NB4 (cell line): ENCODE data around the gene EEPD1.
A peak's percentile ranks its signal among the peaks of the same experiment; 100 is the strongest.

Experiments
- DNase-seq: peaks from one replicate; pipeline ENCODE4 v3.0.0; 2010; ENCODE audit warnings: low read depth
- H3K4me3 ChIP-seq: one replicate; pipeline ENCODE4 v1.5.1; 2011; ENCODE audit warnings: mild to moderate bottlenecking, low read depth, low read length, moderate library complexity
- MAX ChIP-seq: IDR thresholded peaks from 2 replicates; pipeline ENCODE4 v1.6.1; 2011; ENCODE audit warnings: low read depth, low read length
- MYC ChIP-seq: IDR thresholded peaks from 2 replicates; pipeline ENCODE4 v1.6.1; 2011; ENCODE audit warnings: low read depth, low read length
- POLR2A ChIP-seq: IDR thresholded peaks from 2 replicates; pipeline ENCODE4 v1.6.1; 2011; ENCODE audit warnings: mild to moderate bottlenecking; ENCODE audit not compliant: insufficient read length; ENCODE audit errors: extremely low read depth
- TF ChIP-seq, protein P1 (sequence below): IDR thresholded peaks from one replicate; pipeline ENCODE4 v1.5.1; 2012; ENCODE audit warnings: low read depth, low read length

Gene EEPD1

GRCh38 chr7:36208426-36208825 is 55.4 kb downstream of the EEPD1 start:
- TF ChIP-seq MAX = no peak
- TF ChIP-seq POLR2A = no peak
- TF ChIP-seq MYC = no peak
- TF ChIP-seq, protein P1, sequence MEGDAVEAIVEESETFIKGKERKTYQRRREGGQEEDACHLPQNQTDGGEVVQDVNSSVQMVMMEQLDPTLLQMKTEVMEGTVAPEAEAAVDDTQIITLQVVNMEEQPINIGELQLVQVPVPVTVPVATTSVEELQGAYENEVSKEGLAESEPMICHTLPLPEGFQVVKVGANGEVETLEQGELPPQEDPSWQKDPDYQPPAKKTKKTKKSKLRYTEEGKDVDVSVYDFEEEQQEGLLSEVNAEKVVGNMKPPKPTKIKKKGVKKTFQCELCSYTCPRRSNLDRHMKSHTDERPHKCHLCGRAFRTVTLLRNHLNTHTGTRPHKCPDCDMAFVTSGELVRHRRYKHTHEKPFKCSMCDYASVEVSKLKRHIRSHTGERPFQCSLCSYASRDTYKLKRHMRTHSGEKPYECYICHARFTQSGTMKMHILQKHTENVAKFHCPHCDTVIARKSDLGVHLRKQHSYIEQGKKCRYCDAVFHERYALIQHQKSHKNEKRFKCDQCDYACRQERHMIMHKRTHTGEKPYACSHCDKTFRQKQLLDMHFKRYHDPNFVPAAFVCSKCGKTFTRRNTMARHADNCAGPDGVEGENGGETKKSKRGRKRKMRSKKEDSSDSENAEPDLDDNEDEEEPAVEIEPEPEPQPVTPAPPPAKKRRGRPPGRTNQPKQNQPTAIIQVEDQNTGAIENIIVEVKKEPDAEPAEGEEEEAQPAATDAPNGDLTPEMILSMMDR = no peak
- peak; percentile 70 for DNase-seq
- H3K4me3 ChIP-seq = no peak overlapping the region

DNA sequence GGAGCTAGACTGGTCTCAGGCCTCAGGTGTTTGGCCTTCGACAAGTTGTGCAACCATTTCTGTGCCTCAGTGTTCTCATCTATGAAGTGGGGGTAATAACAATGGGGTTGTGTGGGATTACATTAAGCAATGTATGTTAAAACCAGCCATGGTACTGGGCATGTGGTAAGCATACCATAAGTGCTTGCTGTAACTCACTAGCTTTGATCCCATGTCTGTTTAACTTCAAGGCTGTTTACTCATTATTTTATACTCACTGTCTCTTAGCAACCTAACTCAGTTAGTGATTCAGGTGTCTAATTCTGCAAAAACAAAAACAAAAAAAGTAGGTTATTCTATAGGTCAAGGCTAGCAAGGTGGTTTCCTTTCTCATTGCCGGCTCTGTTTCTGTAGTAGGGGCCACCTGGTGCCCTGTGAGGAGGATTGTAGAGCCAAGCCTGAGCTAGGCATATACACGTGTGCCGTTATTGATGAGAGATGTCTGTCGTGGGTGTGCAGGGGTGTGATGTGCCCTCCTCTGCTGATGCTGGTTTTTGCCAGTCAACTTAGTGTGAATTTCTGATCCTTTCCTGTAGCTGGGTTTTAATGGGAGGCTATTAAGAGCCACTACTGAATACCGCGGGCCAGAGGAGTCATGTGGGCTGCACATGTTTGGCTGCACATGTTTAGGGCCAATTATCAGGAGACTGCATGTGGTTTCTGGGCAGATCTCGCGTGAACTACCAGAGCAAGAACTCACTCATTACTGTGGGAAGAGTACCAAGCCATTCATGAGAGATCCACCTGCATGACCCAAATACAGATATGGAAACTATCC is 56.2 kb downstream of the EEPD1 start:
- DNase-seq = peak; percentile 38
- TF ChIP-seq MYC (no peak), MAX (peak; percentile 37)
- no peak overlapping the region for H3K4me3 ChIP-seq

DNA sequence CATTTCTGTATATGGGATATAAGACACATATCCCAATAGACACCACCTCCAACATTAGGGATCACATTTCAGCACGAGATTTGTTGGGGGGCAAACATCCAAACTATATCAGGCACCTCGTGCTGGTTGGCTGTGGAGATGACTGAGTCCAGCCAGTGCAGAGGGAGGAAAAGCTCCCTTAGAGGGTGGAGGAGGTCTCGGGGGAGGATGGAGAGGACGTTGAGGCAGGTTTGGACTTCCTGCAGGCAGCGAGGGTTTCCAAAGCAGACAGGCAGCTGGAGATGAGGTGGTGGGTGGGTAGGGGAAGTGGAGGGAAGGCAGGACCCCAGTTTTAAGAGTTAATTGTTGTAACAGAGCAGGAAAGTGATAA is 56.7 kb downstream of the EEPD1 start:
- no peak overlapping the region for H3K4me3 ChIP-seq
- TF ChIP-seq MAX = no peak
- no peak for TF ChIP-seq MYC
- TF ChIP-seq POLR2A = no peak
- TF ChIP-seq, protein P1 = no peak
- peak; percentile 41 for DNase-seq

GRCh38 chr7:36210291-36210922 is 57.4 kb downstream of the EEPD1 start:
- no peak for TF ChIP-seq POLR2A
- TF ChIP-seq, protein P1 = no peak
- H3K4me3 ChIP-seq = no peak overlapping the region
- no peak for DNase-seq

DNA sequence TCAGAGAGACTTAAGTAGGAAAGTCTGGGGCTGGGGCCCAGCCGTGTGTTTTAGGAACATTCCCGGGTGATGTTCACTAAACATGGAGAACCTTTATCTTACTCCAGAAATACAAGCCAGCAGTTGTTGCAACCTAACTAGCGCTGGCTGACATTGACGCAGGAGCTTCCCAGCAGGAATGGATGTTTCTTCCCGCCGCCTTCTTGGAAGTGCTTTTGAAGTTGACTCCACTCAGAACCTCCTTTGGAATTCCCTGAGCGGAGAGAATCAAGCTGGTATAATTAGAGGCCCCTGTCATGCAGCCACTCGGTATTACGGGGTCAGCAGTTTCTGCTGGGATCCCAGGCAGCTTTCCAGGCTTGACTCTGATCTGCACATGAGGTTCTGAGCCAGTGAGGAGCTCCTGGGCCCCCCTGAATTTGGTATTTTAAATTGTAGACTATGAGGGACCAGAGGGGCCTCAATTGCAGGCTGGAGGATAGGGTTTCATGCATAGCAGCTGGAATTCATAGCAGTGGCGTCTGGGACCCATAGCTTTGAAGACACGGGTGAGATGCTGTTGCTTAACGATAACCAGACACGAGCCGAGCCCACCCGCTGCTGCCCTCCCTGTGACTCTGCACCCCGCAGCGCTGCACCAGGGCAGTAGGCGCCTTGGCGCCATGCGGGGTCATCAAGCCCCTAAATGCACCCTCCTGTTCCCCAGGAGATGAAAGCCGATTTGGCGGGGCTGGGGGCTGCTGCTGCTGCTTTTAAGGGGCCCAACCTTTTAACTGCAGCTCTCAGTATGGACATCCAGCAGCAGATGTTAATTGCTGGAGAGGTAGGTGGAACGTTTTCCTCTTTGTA is 61.8 kb downstream of the EEPD1 start:
- DNase-seq = no peak
- no peak for TF ChIP-seq MAX
- TF ChIP-seq, protein P1 = no peak
- no peak for TF ChIP-seq MYC
- TF ChIP-seq POLR2A = no peak
- no peak overlapping the region for H3K4me3 ChIP-seq

DNA sequence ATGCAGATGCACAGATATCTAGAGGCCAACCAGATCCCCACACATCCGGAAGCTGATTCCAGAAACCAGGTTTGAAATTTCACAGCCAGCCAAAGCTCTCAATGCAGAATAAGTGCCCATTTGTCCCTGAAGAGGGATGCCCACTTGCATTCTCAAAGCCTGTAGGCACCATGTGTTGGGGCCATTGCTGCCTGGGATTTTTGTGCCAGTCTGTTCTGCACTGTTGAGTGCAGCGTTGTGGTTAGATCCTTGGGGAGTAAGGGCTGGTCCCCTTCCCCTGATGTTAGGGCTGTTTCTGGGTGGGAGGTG is 62.4 kb downstream of the EEPD1 start:
- H3K4me3 ChIP-seq = no peak overlapping the region
- DNase-seq = no peak
- TF ChIP-seq MAX = no peak
- TF ChIP-seq MYC = no peak
- TF ChIP-seq, protein P1 = no peak
- TF ChIP-seq POLR2A = no peak
